Epithelial cell of prostate (primary cell): ENCODE data around the gene ZFP57.

Experiments used
- DNase-seq: peaks from one replicate; pipeline ENCODE4 v3.0.0-alpha.2; 2011; ENCODE audit warnings: low read depth, low spot score
- H3K27ac ChIP-seq: fragments of 450-650 bp; 2 replicates; pipeline ENCODE4 v1.5.1; 2017; ENCODE audit warnings: mild to moderate bottlenecking

ZFP57 gene

GRCh38 chr6:29656798-29657197 lies 24.2 kb downstream of the ZFP57 start, which contains the start of gene MOG:
TSS of gene MOG (plus strand) at chr6:29657092. CDS start at chr6:29657210, 118 bp downstream.
- H3K27ac ChIP-seq = no peak within 1 kb of the TSS
- DNase-seq = no peak

GRCh38 chr6:29656157-29656556 lies 24.8 kb downstream of the ZFP57 start:
- no peak overlapping the region for H3K27ac ChIP-seq
- DNase-seq = no peak

- no peak for DNase-seq
- no peak overlapping the region for H3K27ac ChIP-seq
These were observed 25.3 kb downstream of the ZFP57 start for GRCh38 chr6:29655658-29656057.

DNA sequence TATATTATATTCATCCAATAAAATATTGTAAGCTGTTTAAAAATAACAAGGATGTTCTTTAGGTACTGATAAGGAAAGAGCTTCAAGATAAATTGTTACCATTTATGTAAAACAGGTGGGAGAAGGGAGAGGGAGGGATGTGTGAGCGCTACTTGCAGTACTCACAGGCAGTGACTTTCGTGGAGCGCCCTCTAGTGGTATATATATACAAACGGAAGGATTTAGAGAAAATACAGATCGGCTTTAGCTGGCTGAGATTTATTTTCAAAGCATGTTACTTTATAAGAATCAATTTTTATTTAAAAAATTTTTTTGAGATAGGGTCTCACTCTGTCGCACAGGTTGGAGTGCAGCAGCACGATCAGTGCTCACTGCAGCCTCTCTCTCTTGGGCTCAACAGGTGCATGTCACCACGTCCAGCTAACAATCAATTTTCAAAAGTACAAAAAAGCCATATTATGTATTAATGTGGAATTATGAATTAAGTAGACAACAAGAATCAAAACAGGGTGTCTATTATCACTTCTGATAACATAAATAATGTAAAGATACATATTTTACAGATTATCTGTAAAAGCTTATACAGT lies 27.4 kb downstream of the ZFP57 start:
- DNase-seq = no peak
- no peak overlapping the region for H3K27ac ChIP-seq

DNA sequence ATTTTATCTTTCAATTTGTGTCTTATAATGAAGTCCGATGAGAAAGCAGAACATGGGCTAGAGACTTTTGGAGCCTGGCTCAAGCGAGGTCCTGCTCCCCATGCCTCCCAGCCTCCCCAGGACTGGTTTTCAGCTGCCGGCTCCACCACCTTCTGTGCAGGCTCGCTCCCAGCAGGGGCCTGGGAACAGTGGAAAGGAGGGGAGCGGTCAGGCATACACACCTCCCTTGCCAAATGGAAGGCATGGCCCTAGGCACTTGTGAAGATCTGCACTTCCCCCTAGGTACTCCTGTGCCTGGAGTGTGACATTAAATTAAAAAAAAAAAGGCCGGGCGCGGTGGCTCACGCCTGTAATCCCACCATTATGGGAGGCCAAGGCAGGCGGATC lies 28.8 kb downstream of the ZFP57 start:
- DNase-seq = no peak
- H3K27ac ChIP-seq = no peak overlapping the region

- no peak overlapping the region for H3K27ac ChIP-seq
- no peak for DNase-seq
These were observed 29.3 kb downstream of the ZFP57 start for GRCh38 chr6:29651413-29652197.

GRCh38 chr6:29649701-29650673 lies 31.0 kb downstream of the ZFP57 start:
- peak overlapping the region; percentile 48 for H3K27ac ChIP-seq
- peak; percentile 74 for DNase-seq

DNA sequence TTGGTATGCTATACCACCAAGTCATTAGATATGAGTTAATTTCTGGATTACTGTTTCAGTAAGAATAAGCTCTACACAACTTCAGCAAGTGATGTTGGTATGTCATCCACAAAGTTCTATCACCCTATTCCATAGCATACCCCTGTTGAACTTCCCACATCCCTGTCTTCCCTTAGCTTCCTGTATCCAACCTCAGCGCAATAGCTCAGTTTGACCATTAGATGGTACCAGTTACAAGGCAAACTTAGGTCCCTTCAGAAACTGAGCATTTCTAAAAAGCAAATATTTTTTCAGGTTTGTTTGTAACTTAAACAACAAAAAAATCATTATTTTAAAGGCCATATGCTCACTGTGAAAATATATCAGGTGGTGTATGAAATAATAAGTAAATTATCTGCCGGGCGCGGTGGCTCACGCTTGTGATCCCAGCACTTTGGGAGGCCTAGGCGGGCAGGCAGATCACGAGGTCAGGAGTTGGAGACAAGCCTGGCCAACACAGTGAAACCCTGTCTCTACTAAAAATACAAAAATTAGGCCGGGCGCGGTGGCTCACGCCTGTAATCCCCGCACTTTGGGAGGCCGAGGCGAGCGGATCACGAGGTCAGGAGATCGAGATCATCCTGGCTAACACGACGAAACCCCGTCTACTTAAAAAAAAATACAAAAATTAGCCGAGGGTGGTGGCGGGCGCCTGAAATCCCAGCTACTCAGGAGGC lies 32.9 kb downstream of the ZFP57 start:
- no peak for DNase-seq

GRCh38 chr6:29641430-29642148 lies 39.4 kb downstream of the ZFP57 start:
- H3K27ac ChIP-seq = peak overlapping the region; percentile 57
- DNase-seq = no peak

More for the DNA sequence above, 32.9 kb downstream of the ZFP57 start:
- no peak overlapping the region for H3K27ac ChIP-seq

- H3K27ac ChIP-seq = no peak overlapping the region
- no peak for DNase-seq
These were observed 43.7 kb downstream of the ZFP57 start for GRCh38 chr6:29637247-29637646.

- peak overlapping the region; percentile 50 for H3K27ac ChIP-seq
- no peak for DNase-seq
These were observed 47.4 kb downstream of the ZFP57 start for GRCh38 chr6:29633534-29633905.

DNA sequence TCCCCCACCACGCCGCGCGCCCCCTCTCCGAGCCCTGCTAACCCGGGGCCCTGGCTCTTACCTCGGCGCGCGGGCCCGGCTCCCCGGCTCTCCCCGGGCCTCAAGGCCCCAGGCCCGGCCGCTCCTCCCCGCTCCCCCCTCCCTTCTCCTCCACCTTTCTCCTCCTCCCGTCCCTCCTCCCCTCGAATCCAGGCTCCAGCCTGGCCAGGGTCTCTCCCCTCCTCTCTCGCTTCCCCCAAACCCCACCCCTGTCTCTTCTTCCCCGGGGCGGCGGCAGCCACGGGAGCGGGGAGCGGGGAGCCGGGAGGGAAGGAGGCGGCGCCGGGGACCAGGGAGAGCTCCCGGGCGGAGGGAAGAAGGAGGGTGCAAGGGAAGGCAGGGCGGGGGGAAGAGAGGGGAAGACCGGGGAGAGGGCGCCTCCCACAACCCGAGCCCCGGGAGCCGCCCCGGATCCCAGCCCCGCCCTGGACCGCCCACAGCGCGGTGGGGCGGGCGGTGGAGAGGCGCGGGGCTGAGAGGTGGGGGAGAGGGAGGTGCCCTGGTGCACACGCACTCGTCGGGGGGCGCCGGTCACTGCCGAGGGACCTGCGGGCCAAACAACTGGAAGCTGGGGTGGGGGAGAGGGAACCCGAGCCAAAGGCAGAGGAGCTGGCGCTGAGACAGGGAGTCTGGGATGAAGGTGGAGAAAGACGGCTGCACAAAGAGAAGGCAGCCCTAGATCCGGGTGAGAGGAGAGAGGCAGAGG lies 48.0 kb downstream of the ZFP57 start, which contains the start of gene GABBR1:
Gene GABBR1 (minus strand): TSS at position 395 of the 745 bp plus-strand sequence. CDS start 798 bp downstream, outside the sequence.
- no peak for DNase-seq
- H3K27ac ChIP-seq = peak within 1 kb of the TSS; percentile 50

GRCh38 chr6:29631860-29632731 lies 48.9 kb downstream of the ZFP57 start:
- no peak for DNase-seq
- peak overlapping the region; percentile 50 for H3K27ac ChIP-seq

GRCh38 chr6:29631209-29631810 lies 49.6 kb downstream of the ZFP57 start:
- DNase-seq = no peak
- H3K27ac ChIP-seq = no peak overlapping the region

DNA sequence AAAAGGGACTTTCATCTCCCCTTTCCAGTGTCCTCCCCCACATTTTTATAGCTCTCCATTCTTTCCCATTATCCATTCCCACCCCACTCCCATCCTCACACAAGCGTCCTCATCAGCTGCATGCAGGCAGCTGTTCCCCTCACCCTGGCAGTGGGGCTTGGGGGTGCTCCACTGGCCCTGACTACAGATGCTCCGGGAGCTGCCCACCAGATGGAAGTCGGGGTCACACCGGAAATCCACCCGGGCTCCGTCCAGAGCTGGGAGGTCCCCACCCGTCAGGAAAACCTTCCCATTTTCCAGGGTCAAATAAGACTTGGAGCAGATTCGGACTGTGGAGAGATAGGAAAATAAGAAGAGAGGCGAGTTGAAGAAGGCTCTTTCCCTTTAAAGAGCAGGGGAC lies 50.6 kb downstream of the ZFP57 start:
- H3K27ac ChIP-seq = no peak overlapping the region
- DNase-seq = no peak

DNA sequence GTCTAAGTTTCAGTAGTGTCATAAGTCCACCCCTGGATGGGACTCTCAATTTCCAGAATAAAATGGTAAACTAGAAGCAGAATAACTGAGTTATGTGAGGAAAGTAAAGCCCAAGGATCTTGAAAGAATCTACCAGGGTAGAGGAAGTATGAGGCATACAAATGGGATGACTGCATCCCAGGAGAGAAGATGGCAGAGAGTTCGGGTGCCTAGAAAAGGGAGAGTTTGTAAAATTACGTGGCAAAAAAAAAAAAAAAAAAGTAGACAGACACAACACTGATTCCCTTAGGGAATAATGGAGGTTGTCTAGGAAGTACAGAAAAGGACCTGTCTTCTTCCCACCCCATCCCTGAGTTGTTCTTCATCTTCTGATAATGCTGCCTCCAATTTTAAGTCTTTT lies 51.4 kb downstream of the ZFP57 start:
- no peak for DNase-seq
- no peak overlapping the region for H3K27ac ChIP-seq
